Measurements from ENCODE around the gene SPTLC3.

GRCh38 chr20:13060327-13060726, 51.6 kb downstream of the SPTLC3 start:
- no peak for TF ChIP-seq POLR2AphosphoS5 (IDR thresholded peaks at IDR 0.05; ENCODE audit: low read depth, low read length)
- no peak for TF ChIP-seq SIN3A (IDR thresholded peaks at IDR 0.05; ENCODE audit: borderline replicate concordance, insufficient read depth, low read length)

All from PFSK-1 (cell line).